ENCODE results near the gene PPT1.

Gene PPT1

DNA sequence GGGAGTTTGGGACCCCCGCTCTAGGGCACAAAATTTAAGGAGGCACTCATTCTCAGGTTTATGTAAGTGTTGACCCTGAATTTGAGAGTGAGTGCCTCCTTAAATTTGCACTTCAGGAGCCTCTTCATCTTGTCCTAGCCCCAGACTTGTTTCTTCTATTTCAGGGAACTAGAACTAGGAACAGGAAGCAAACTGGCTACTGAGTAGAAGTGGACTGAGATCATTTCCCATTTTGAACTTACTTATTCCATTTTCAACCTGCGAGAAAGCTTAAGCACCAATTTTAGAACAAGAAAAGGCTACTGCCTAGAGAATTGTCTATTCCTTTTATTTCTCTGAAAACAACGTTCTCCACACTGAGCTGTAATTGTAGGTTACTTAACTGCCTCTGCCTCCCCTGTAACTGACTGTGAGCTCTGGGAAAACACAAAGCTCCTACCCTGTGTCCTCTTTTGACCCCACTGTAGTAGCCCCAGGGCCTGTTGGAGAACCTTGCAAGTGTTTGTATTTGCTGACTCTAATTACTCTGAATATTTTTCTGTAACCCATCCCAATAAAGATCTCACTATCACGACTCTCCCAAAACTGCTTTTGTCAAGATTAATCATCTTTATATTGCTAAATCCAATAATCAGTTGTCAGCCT lies 2.5 kb downstream of the PPT1 start:
- Histone ChIP-seq H3K4me3 (ENCODE audit: low read depth, low read length, poor library complexity, severe bottlenecking) (no peak overlapping the region), H3K9me3 (ENCODE audit: low read length) (no peaks in the 10 kb centered on the region), H3K9ac (ENCODE audit: low read length) (no peak overlapping the region), H3K9me2 (ENCODE audit: low read depth, low read length) (no peaks in the 10 kb centered on the region), H3K36me3 (ENCODE audit: insufficient read depth, low read length) (peaks cover 38% of the 10 kb centered on the region), H3K27me3 (ENCODE audit: insufficient read depth, low read length) (no peaks in the 10 kb centered on the region), H3K4me1 (ENCODE audit: insufficient read depth, low read length, severe bottlenecking) (peaks cover 25% of the 10 kb centered on the region), H3K27ac (ENCODE audit: low read depth, low read length, poor library complexity, severe bottlenecking) (no peak overlapping the region), H4K20me1 (ENCODE audit: insufficient read depth, low read length) (no peaks in the 10 kb centered on the region), H3K4me2 (ENCODE audit: low read length) (no peak overlapping the region), H3F3A (ENCODE audit: insufficient read depth, low read length) (no peaks in the 10 kb centered on the region), H2AFZ (ENCODE audit: low read length) (no peak overlapping the region), H3K79me2 (ENCODE audit: insufficient read depth, low read length) (peaks cover 6% of the 10 kb centered on the region; the same call in 1 of the 2 replicates)
- TF ChIP-seq, protein P1, sequence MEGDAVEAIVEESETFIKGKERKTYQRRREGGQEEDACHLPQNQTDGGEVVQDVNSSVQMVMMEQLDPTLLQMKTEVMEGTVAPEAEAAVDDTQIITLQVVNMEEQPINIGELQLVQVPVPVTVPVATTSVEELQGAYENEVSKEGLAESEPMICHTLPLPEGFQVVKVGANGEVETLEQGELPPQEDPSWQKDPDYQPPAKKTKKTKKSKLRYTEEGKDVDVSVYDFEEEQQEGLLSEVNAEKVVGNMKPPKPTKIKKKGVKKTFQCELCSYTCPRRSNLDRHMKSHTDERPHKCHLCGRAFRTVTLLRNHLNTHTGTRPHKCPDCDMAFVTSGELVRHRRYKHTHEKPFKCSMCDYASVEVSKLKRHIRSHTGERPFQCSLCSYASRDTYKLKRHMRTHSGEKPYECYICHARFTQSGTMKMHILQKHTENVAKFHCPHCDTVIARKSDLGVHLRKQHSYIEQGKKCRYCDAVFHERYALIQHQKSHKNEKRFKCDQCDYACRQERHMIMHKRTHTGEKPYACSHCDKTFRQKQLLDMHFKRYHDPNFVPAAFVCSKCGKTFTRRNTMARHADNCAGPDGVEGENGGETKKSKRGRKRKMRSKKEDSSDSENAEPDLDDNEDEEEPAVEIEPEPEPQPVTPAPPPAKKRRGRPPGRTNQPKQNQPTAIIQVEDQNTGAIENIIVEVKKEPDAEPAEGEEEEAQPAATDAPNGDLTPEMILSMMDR (IDR thresholded peaks at IDR 0.05; ENCODE audit: low read length), result no peak
- no peak for TF ChIP-seq EZH2 (IDR thresholded peaks at IDR 0.05; ENCODE audit: borderline replicate concordance, low read length)

DNA sequence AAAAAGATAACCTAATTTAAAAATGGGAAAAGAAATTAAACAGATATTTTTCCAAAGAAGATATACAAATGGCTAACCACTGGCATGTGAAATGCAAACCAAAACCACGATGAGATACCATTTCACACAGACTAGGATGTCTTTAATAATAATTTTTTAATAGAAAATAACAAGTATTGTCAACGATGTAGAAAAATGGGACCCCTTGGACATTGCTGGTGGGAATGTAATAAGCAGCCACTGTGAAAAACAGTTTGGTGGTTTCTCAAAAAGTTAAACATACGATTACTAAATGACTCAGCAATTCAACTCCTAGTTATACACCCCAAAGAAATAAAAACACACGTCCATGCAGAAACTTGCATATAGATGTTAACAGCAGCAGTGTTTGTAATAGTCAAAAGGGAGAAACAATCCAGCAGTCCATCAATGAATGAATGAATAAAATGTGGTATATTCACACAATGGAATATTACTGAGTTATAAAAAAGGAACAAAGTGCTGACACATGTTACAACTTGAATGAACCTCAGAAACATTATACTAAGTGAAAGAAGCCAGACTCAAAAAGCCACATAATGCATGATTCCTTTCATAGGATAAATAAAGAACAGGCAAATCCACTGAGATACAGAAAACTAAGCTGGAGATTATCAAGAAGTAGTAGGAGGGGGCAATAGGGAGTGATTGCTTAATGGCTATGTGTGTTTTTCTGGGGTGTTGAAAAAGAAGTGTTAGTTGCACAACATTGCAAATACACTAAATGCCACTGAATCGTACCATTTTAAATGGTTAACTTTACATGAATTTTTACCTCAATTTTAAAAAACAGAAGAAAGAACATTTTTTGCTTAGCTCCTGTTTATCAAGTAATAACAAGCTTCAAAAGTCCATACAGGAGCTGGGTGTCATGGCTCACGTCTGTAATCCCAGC lies 4.1 kb downstream of the PPT1 start:
- H3K4me3 ChIP-seq (ENCODE audit: low read depth, low read length, poor library complexity, severe bottlenecking), result no peak overlapping the region
- no peaks in the 10 kb centered on the region for H4K20me1 ChIP-seq (ENCODE audit: insufficient read depth, low read length)
- no peak overlapping the region for H3K27ac ChIP-seq (ENCODE audit: low read depth, low read length, poor library complexity, severe bottlenecking)
- H3K9me3 ChIP-seq (ENCODE audit: low read length), result no peaks in the 10 kb centered on the region
- no peak overlapping the region for H3K4me2 ChIP-seq (ENCODE audit: low read length)
- no peaks in the 10 kb centered on the region for H3K9me2 ChIP-seq (ENCODE audit: low read depth, low read length)
- H3K36me3 ChIP-seq (ENCODE audit: insufficient read depth, low read length), result peaks cover 54% of the 10 kb centered on the region
- TF ChIP-seq, protein P1 (IDR thresholded peaks at IDR 0.05; ENCODE audit: low read length), result no peak
- no peak for TF ChIP-seq EZH2 (IDR thresholded peaks at IDR 0.05; ENCODE audit: borderline replicate concordance, low read length)
- H2AFZ ChIP-seq (ENCODE audit: low read length), result no peak overlapping the region
- no peak overlapping the region for H3K9ac ChIP-seq (ENCODE audit: low read length)
- peaks cover 6% of the 10 kb centered on the region; the same call in 1 of the 2 replicates for H3K79me2 ChIP-seq (ENCODE audit: insufficient read depth, low read length)
- no peaks in the 10 kb centered on the region for H3F3A ChIP-seq (ENCODE audit: insufficient read depth, low read length)
- H3K27me3 ChIP-seq (ENCODE audit: insufficient read depth, low read length), result no peaks in the 10 kb centered on the region
- H3K4me1 ChIP-seq (ENCODE audit: insufficient read depth, low read length, severe bottlenecking), result peaks cover 25% of the 10 kb centered on the region

DNA sequence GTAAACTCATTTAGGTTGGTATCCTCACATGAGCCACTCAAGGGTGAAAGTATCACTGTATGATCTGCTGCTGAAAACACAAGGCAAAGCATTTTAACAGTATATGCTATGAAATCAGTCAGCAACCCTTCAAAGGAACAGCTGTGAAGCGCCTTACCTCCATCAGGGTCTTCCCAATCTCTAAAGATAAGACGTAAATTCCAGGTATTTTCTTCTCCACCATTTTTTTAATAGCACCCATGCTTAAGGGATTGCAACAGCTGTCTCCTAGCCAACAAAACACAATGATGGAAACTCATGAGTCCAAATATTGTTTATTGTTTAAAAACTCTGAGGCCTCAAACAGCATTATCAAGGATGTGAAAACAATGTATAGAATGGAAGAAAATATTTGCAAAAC lies 4.8 kb downstream of the PPT1 start:
- no peak overlapping the region for H3K4me2 ChIP-seq (ENCODE audit: low read length)
- no peaks in the 10 kb centered on the region for H3K9me2 ChIP-seq (ENCODE audit: low read depth, low read length)
- no peak overlapping the region for H3K4me3 ChIP-seq (ENCODE audit: low read depth, low read length, poor library complexity, severe bottlenecking)
- H3K27me3 ChIP-seq (ENCODE audit: insufficient read depth, low read length), result no peaks in the 10 kb centered on the region
- H3K79me2 ChIP-seq (ENCODE audit: insufficient read depth, low read length), result peaks cover 6% of the 10 kb centered on the region; the same call in 1 of the 2 replicates
- no peak overlapping the region for H3K9ac ChIP-seq (ENCODE audit: low read length)
- H3K4me1 ChIP-seq (ENCODE audit: insufficient read depth, low read length, severe bottlenecking), result peaks cover 18% of the 10 kb centered on the region
- peaks cover 61% of the 10 kb centered on the region for H3K36me3 ChIP-seq (ENCODE audit: insufficient read depth, low read length)
- no peaks in the 10 kb centered on the region for H3K9me3 ChIP-seq (ENCODE audit: low read length)
- H3K27ac ChIP-seq (ENCODE audit: low read depth, low read length, poor library complexity, severe bottlenecking), result no peak overlapping the region
- TF ChIP-seq, protein P1 (IDR thresholded peaks at IDR 0.05; ENCODE audit: low read length), result no peak
- no peak for TF ChIP-seq EZH2 (IDR thresholded peaks at IDR 0.05; ENCODE audit: borderline replicate concordance, low read length)
- H4K20me1 ChIP-seq (ENCODE audit: insufficient read depth, low read length), result no peaks in the 10 kb centered on the region
- no peaks in the 10 kb centered on the region for H3F3A ChIP-seq (ENCODE audit: insufficient read depth, low read length)
- no peak overlapping the region for H2AFZ ChIP-seq (ENCODE audit: low read length)
